Gastroesophageal sphincter (tissue), 4 donors: ENCODE measurements around the gene FRRS1L. TPM values are rescaled to one million over a fixed set of nuclear protein-coding genes. Genes with fewer than 3 reads are reported as not detected.

ENCODE experiments used
- ATAC-seq: fragments of 150-250 bp; one replicate; pipeline ENCODE4 v1.9.1; 2016; ENCODE audit warnings: mild to moderate bottlenecking, moderate library complexity
- H3K27ac ChIP-seq, 4 donors: fragments of 200-600 bp; sonication (generic) in 3 of 4; 1 replicate in 3 of 4; 2 replicates in 1 of 4; pipeline ENCODE4 v1.5.1; 2016 to 2019
- H3K27me3 ChIP-seq: fragments of 200-600 bp; sonication (generic); one replicate; pipeline ENCODE4 v1.5.1; 2019
- H3K36me3 ChIP-seq, 2 donors: fragments of 200-600 bp; sonication (generic); one replicate each; pipeline ENCODE4 v1.5.1; 2019; ENCODE audit warnings: control low read depth in 1 of 2
- H3K4me1 ChIP-seq, 3 donors: fragments of 200-600 bp; sonication (generic); 1 replicate in 2 of 3; 2 replicates in 1 of 3; pipeline ENCODE4 v1.5.1; 2016 to 2019; ENCODE audit warnings: control low read depth in 2 of 3
- H3K4me3 ChIP-seq, 2 donors: fragments of 200-600 bp; sonication (generic); one replicate each; pipeline ENCODE4 v1.5.1; 2019; ENCODE audit warnings: mild to moderate bottlenecking in 1 of 2, moderate library complexity in 1 of 2
- H3K9me3 ChIP-seq, 3 donors: fragments of 200-600 bp; sonication (generic); one replicate each; pipeline ENCODE4 v1.5.1; 2017 to 2019; ENCODE audit warnings: control low read depth in 2 of 3
- EP300 ChIP-seq: sonication (generic); formaldehyde crosslinking; IDR thresholded peaks from one replicate; pipeline ENCODE4 v1.6.1; 2017; ENCODE audit warnings: antibody characterized with exemption, mild to moderate bottlenecking
- POLR2A ChIP-seq, 2 donors: fragments of 450-650 bp; IDR thresholded peaks; one replicate each; pipeline ENCODE4 v1.6.1; 2017; ENCODE audit warnings: antibody characterized with exemption in 2 of 2, mild to moderate bottlenecking in 2 of 2, moderate library complexity in 1 of 2
- POLR2AphosphoS5 ChIP-seq: sonication (generic); formaldehyde crosslinking; IDR thresholded peaks from one replicate; pipeline ENCODE4 v1.6.1; 2017; ENCODE audit warnings: antibody characterized with exemption
- WGBS, 2 donors: methylation state at CpG; one replicate each; pipeline ENCODE4 v1.1.5; 2018; ENCODE audit warnings: low coverage in 1 of 2; 5-methylcytosine and 5-hydroxymethylcytosine counted together
- total RNA-seq, 4 donors: library from RNA; depleted of rRNA; stranded (reverse); fragments of >200 nt; gene quantifications; one replicate each; pipeline ENCODE4 v1.1.0, GENCODE V29; 2016
- TF ChIP-seq, protein P1 (sequence below), 4 experiments: fragments of 200-600 bp in 2 of 4; fragments of 450-650 bp in 2 of 4; sonication (generic) in 1 of 4; IDR thresholded peaks; one replicate each; pipeline ENCODE4 v1.5.1; 2017 to 2019; ENCODE audit warnings: antibody characterized with exemption in 4 of 4, mild to moderate bottlenecking in 2 of 4, moderate library complexity in 2 of 4

FRRS1L gene
- total RNA-seq, 4 donors from 2014 or later: 4.6 to 11.5 (median 10.1) TPM

DNA sequence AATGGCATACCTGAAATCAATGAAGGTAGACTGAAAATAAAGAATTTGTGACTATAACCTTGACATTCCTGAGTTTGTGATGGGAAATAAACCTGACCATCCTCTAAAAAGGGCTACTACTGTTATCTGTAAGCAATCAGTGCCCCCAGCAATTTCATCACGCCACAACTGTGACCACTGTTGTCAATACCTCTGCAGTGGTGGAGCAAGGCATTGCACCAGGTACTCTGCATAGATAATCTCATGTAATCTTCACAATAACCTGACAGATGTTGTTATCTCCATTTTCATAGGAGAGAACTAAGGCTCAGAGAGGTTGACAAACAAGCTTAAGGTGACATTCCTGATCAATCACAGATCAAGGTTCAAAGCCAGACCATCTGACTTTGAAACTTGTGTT lies 38.5 kb upstream of the FRRS1L start:
- H3K4me3 ChIP-seq: no peak overlapping the region
- H3K4me1 ChIP-seq: no peaks in the 10 kb centered on the region
- no peak for ATAC-seq
- 69 to 75% methylated on average over 1 of the region's 1 CpG for WGBS, 2 donors
- H3K9me3 ChIP-seq: no peaks in the 10 kb centered on the region
- H3K27me3 ChIP-seq: no peaks in the 10 kb centered on the region
- TF ChIP-seq POLR2AphosphoS5: no peak
- TF ChIP-seq POLR2A (IDR thresholded peaks at IDR 0.05): no peak
- no peak for TF ChIP-seq EP300
- TF ChIP-seq, protein P1, sequence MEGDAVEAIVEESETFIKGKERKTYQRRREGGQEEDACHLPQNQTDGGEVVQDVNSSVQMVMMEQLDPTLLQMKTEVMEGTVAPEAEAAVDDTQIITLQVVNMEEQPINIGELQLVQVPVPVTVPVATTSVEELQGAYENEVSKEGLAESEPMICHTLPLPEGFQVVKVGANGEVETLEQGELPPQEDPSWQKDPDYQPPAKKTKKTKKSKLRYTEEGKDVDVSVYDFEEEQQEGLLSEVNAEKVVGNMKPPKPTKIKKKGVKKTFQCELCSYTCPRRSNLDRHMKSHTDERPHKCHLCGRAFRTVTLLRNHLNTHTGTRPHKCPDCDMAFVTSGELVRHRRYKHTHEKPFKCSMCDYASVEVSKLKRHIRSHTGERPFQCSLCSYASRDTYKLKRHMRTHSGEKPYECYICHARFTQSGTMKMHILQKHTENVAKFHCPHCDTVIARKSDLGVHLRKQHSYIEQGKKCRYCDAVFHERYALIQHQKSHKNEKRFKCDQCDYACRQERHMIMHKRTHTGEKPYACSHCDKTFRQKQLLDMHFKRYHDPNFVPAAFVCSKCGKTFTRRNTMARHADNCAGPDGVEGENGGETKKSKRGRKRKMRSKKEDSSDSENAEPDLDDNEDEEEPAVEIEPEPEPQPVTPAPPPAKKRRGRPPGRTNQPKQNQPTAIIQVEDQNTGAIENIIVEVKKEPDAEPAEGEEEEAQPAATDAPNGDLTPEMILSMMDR (IDR thresholded peaks at IDR 0.05): no peak
- H3K36me3 ChIP-seq: no peaks in the 10 kb centered on the region
- no peak overlapping the region for H3K27ac ChIP-seq

DNA sequence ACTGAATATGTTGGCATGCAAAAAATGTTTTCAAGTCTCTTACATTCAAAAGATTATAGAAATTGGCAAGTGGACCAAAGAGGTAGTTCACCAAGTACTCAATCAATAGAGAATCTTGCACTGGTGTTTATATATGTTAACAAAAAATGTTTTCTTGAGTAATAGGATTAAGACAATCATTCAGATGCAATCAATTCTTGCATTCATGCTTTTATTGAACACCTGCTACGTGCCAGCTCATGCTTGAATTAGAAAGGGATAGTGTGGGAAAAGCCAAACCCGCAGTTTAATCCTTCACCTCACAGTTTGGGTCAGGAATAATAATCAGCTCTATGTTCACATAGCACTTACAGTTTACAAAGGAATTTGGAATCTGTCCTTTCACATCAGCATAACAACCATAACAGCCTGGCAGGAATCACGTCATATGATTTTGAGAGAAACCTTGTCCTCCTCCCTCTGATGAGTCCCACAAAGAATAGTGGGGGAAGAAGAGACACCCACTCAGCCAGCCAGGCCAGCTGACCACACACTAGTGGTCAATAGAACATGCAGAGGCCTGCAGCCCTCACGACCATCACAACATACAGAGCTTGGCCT lies 36.8 kb upstream of the FRRS1L start:
- ATAC-seq: no peak
- Histone ChIP-seq H3K27ac (no peak overlapping the region), H3K36me3 (no peaks in the 10 kb centered on the region), H3K4me1 (no peaks in the 10 kb centered on the region), H3K9me3 (no peaks in the 10 kb centered on the region), H3K4me3 (no peak overlapping the region), H3K27me3 (no peaks in the 10 kb centered on the region)
- 84 to 87% methylated on average over 2 to 3 of the region's 4 CpGs for WGBS, 2 donors
- TF ChIP-seq, protein P1 (IDR thresholded peaks at IDR 0.05): no peak

DNA sequence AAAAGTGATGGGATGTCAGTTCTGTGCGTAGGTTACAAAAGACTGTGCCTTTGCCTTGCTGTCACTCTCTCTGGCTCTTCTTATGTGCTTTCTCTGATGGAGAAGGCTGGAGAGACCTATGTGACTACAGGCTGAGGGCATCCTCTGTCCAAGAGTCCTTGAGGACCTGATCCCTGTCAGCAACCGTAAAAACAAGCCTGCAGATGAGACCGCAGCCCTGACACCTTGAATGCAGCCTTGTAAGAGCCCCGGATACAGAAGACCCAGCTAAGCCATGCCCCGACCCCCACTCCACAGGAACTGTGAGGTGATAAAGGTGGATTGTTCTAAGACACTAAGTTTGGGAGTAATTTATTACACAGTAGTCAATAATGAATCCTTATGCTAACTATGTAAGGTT lies 32.6 kb upstream of the FRRS1L start:
- WGBS, 2 donors: 83 to 89% methylated on average over 1 to 5 of the region's 5 CpGs
- ATAC-seq: no peak
- no peak for TF ChIP-seq POLR2AphosphoS5
- TF ChIP-seq, protein P1 (IDR thresholded peaks at IDR 0.05): no peak
- TF ChIP-seq EP300: no peak
- no peak for TF ChIP-seq POLR2A (IDR thresholded peaks at IDR 0.05)
- no peak overlapping the region for H3K4me3 ChIP-seq
- no peaks in the 10 kb centered on the region for H3K27me3 ChIP-seq
- no peaks in the 10 kb centered on the region for H3K36me3 ChIP-seq
- no peaks in the 10 kb centered on the region for H3K9me3 ChIP-seq
- no peak overlapping the region for H3K27ac ChIP-seq
- no peaks in the 10 kb centered on the region for H3K4me1 ChIP-seq

DNA sequence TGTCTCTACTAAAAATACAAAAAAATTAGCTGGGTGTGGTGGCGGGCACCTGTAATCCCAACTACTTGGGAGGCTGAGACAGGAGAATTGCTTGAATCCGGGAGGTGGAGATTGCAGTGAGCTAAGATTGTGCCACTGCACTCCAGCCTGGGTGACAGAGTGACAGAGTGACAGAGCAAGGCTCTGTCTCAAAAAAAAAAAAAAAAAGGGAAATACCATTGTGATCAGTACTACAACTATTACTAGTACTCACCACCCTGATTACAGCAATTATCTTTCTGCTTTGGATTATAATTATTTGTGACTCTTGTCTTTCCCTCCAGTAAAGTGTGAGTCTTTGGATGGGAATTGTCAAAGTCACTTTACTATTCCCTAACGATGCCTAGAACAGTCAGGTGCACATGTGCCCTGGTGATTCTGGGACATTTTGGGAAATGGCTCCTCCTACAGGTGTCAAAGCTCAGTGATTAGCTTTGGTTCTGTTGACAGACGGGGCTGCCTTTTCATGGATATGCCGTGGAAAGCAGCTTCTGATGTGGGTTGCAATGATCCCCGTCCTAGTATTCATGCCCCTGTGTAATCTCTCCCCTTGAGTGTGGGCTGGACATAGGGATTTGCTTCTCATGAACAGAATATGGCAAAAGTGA lies 31.8 kb upstream of the FRRS1L start:
- H3K27me3 ChIP-seq: no peaks in the 10 kb centered on the region
- no peaks in the 10 kb centered on the region for H3K36me3 ChIP-seq
- no peak overlapping the region for H3K4me3 ChIP-seq
- H3K4me1 ChIP-seq: no peaks in the 10 kb centered on the region
- H3K27ac ChIP-seq: no peak overlapping the region
- 20 to 85% methylated on average over 1 to 2 of the region's 6 CpGs for WGBS, 2 donors
- H3K9me3 ChIP-seq: no peaks in the 10 kb centered on the region
- TF ChIP-seq, protein P1 (IDR thresholded peaks at IDR 0.05): no peak
- TF ChIP-seq EP300 (no peak), POLR2AphosphoS5 (no peak), POLR2A (IDR thresholded peaks at IDR 0.05) (no peak)
- no peak for ATAC-seq

GRCh38 chr9:109193974-109194556 lies 27.0 kb upstream of the FRRS1L start:
- TF ChIP-seq, protein P1 (IDR thresholded peaks at IDR 0.05): no peak
- TF ChIP-seq POLR2A (IDR thresholded peaks at IDR 0.05) (no peak), EP300 (no peak), POLR2AphosphoS5 (no peak)
- Histone ChIP-seq H3K4me1 (no peaks in the 10 kb centered on the region), H3K36me3 (no peaks in the 10 kb centered on the region), H3K27ac (no peak overlapping the region), H3K9me3 (no peaks in the 10 kb centered on the region), H3K27me3 (no peaks in the 10 kb centered on the region), H3K4me3 (no peak overlapping the region)
- ATAC-seq: no peak
- 40 to 60% methylated on average over 1 to 3 of the region's 11 CpGs for WGBS, 2 donors
